ENCODE data around the gene PTPRT.

PTPRT gene

GRCh38 chr20:43009532-43009931 lies 180.2 kb downstream of the PTPRT start:
- Histone ChIP-seq H3K4me3 (ENCODE audit: low read depth in 1 of 2, low read length in 1 of 2) (no peak overlapping the region), H3K36me3 (no peaks in the 10 kb centered on the region), H3K27me3 (no peaks in the 10 kb centered on the region), H3K27ac (no peak overlapping the region), H3K4me1 (ENCODE audit: control insufficient read depth in 1 of 2, insufficient read depth in 1 of 2, low read depth in 1 of 2, low read length in 1 of 2) (no peaks in the 10 kb centered on the region), H3K9me3 (no peaks in the 10 kb centered on the region)
- no peak for TF ChIP-seq CTCF (IDR thresholded peaks at IDR 0.05)

- H3K36me3 ChIP-seq = no peaks in the 10 kb centered on the region
- no peak overlapping the region for H3K27ac ChIP-seq
- H3K4me3 ChIP-seq (ENCODE audit: low read depth in 1 of 2, low read length in 1 of 2) = no peak overlapping the region
- H3K27me3 ChIP-seq = no peaks in the 10 kb centered on the region
- H3K9me3 ChIP-seq = no peaks in the 10 kb centered on the region
- no peaks in the 10 kb centered on the region for H3K4me1 ChIP-seq (ENCODE audit: control insufficient read depth in 1 of 2, insufficient read depth in 1 of 2, low read depth in 1 of 2, low read length in 1 of 2)
- no peak for TF ChIP-seq CTCF (IDR thresholded peaks at IDR 0.05)
Measured at GRCh38 chr20:43007525-43007924, 182.2 kb downstream of the PTPRT start.

- H3K4me1 ChIP-seq (ENCODE audit: control insufficient read depth in 1 of 2, insufficient read depth in 1 of 2, low read depth in 1 of 2, low read length in 1 of 2) = no peaks in the 10 kb centered on the region
- H3K4me3 ChIP-seq (ENCODE audit: low read depth in 1 of 2, low read length in 1 of 2) = no peak overlapping the region
- no peaks in the 10 kb centered on the region for H3K36me3 ChIP-seq
- no peaks in the 10 kb centered on the region for H3K27me3 ChIP-seq
- H3K27ac ChIP-seq = no peak overlapping the region
- TF ChIP-seq CTCF (IDR thresholded peaks at IDR 0.05) = no peak
- no peaks in the 10 kb centered on the region for H3K9me3 ChIP-seq
Measured at GRCh38 chr20:43006651-43007375, 182.9 kb downstream of the PTPRT start.

GRCh38 chr20:43003318-43003944 lies 186.3 kb downstream of the PTPRT start:
- H3K36me3 ChIP-seq = no peaks in the 10 kb centered on the region
- H3K4me3 ChIP-seq (ENCODE audit: low read depth in 1 of 2, low read length in 1 of 2) = no peak overlapping the region
- no peaks in the 10 kb centered on the region for H3K27me3 ChIP-seq
- no peaks in the 10 kb centered on the region for H3K9me3 ChIP-seq
- no peak overlapping the region for H3K27ac ChIP-seq
- H3K4me1 ChIP-seq (ENCODE audit: control insufficient read depth in 1 of 2, insufficient read depth in 1 of 2, low read depth in 1 of 2, low read length in 1 of 2) = no peaks in the 10 kb centered on the region
- TF ChIP-seq CTCF (IDR thresholded peaks at IDR 0.05) = no peak

GRCh38 chr20:42996141-42996540 lies 193.6 kb downstream of the PTPRT start:
- Histone ChIP-seq H3K36me3 (no peaks in the 10 kb centered on the region), H3K4me3 (ENCODE audit: low read depth in 1 of 2, low read length in 1 of 2) (no peak overlapping the region), H3K27ac (no peak overlapping the region), H3K4me1 (ENCODE audit: control insufficient read depth in 1 of 2, insufficient read depth in 1 of 2, low read depth in 1 of 2, low read length in 1 of 2) (no peaks in the 10 kb centered on the region), H3K9me3 (no peaks in the 10 kb centered on the region), H3K27me3 (no peaks in the 10 kb centered on the region)
- TF ChIP-seq CTCF (IDR thresholded peaks at IDR 0.05) = no peak

Data from neutrophil (primary cell).